ENCODE results near the gene WHRN.

WHRN gene

GRCh38 chr9:114446036-114446435 is 59.2 kb downstream of the WHRN start:
- DNase-seq, result no peak

DNA sequence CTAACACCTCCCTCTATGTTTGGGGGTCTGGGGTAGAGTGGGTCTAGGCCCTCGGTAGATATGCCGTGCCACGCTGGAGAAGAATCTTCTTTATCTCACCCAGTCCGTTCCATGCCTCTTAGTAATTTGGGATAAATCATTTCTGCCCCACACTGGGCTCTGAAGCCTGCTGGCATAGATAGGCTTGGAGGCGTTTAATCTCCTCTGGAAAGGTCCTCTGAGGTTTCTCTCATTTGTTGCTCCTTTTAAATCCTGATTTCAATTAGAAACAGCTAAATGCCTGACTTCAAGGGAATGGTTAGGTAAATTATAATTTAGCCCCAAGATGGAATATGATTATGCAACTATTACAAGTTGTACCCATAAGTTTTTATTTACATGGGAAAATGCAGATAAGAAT is 59.7 kb downstream of the WHRN start:
- DNase-seq, result no peak

DNA sequence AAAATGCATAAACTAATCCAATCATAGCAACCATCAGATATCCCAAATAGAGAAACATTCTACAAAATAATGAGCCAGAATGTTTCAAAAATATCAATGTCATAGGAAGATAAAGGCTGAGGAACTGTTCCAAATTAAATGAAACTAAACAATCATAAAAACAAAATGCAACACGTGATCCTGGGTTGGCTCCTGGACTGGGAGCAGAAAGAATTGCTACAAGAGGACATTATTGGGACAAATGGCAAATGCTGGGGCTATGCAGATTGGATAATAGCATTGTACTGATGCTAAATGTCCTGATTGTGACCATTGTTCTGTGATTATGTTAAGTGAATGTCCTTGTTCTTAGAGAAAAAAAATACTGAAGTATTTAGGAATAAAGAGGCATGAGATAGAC is 63.3 kb downstream of the WHRN start:
- DNase-seq, result no peak

- no peak for DNase-seq
Measured at GRCh38 chr9:114437401-114437893, 67.8 kb downstream of the WHRN start.

- DNase-seq, result no peak
Measured at GRCh38 chr9:114434878-114435311, 70.4 kb downstream of the WHRN start.

DNA sequence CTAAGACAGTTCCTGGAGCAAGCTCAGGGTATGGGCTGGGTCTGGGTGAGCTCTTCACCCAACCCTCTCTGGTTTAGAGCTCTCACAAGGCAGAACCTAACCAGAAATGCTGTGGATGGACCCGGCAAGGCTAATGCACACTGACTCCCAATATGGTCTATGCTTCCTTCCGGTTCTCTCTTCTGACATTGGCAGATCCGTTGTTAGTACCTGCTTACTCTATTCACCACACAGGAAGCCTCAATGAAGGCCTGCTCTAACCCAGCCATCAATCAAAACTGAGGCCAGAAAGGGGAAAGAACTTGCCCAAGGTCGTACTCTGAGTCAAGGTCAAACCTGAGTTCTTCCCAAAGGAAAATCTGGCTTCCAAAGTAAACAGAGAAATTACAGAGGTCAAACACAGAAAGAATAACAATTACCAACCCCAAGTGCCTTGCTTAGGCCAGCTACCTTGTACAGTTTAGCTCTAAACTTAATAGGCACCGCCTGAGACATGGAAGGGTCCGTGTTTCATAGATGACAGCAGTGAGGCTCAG is 71.5 kb downstream of the WHRN start:
- no peak for DNase-seq

DNA sequence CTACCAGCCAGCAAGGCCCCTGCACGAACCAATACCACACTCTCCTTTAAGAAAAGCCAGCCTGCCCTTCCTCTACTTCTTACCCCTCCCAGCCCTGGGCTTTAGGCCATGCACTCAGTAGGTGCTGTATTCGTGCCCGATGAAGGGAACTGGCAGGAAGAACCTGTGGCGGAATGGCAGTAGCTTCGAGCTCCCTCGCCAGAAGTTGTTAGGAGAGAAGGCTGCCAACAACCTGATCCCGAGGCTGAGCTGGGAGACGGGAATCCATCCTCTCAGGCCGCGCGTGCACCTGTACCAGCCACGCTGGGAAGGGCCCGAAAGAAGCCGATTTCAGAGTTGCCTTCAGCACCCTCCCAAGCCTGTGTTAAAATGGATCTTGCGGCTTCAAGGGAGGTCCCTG is 72.2 kb downstream of the WHRN start:
- no peak for DNase-seq

DNA sequence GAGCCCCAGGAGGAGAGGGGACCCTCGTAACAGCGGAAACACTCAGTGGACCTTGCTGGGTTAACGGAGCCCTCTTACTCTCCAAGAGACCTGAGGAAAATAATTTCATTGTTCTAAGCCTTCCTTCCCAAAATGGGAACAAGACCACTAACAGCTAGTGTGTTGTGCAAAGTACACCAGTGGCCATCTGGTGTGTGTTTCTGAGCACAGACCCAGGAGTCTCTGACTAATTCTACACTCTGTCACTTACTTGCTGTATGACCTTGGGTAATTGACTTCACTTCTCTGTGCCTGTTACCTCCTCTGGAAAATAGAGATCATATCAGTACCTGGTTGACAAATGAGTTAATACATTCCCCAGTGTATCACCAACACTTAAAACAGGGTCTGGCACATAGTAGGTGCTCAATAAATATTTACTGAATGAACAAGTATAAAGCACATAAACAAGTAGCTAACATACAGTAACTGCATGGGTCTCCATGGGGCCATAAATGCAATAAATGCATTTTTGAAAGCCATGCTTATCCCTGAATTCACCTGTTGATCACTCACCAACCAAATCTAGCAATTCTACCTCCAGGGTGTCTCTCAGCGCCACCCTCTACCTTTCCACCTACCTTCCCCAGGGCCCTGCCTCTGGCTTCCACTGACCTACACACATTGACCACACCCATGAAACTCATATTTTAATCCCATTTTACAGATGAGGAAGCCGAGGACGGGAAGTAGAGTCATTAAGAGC is 72.8 kb downstream of the WHRN start:
- no peak for DNase-seq

GRCh38 chr9:114431770-114432169 is 73.5 kb downstream of the WHRN start:
- DNase-seq, result no peak

- DNase-seq, result no peak
Measured at GRCh38 chr9:114431003-114431402, 74.3 kb downstream of the WHRN start.

- DNase-seq, result no peak
Measured at GRCh38 chr9:114430457-114430856, 74.8 kb downstream of the WHRN start.

- no peak for DNase-seq
Measured at GRCh38 chr9:114429488-114429887, 75.8 kb downstream of the WHRN start.

DNA sequence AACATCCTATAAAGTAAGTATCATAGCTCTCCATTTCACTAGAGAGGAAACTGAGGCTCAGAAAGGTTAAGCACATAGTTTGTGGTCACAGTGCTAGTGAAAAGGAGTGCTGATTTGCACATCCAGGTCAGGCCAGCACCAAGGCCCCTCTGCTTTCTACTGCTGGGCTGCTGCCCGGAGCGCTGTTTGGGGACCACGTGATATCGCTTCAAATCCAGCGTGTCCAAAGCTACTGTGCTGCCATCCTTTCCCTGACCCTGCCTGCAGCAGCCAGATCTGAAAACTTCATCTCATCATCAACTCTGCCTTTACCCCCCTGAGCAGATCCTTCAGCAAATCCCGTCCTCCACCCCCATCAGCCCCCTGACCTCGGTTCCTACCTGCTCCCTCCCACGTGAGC is 76.8 kb downstream of the WHRN start:
- no peak for DNase-seq

DNA sequence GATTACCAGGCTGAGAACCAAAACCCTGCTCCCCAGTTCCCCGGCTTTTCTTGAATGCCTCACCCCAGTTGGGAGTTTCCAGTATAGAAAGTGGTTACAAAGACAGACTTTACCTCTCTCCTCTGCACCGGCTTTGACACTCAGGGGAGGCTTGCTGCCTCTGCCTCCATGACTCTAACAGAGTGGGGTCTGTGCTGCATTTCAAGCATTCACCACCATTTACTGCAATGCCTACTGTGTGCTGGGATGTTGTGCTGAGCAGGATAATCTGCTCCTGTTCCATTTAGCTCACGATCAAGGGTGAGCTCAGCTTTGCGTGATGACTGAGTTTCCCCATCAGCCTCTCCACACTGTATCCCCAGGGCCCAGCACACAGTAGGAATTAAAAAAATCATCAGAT is 77.6 kb downstream of the WHRN start:
- no peak for DNase-seq

- no peak for DNase-seq
Measured at GRCh38 chr9:114426046-114426948, 79.0 kb downstream of the WHRN start.

GRCh38 chr9:114425126-114425525 is 80.1 kb downstream of the WHRN start:
- DNase-seq, result no peak

GRCh38 chr9:114424126-114424525 is 81.1 kb downstream of the WHRN start:
- DNase-seq, result no peak

- no peak for DNase-seq
Measured at GRCh38 chr9:114423181-114423580, 82.1 kb downstream of the WHRN start.

- DNase-seq, result no peak
Measured at GRCh38 chr9:114421147-114421546, 84.1 kb downstream of the WHRN start.

DNA sequence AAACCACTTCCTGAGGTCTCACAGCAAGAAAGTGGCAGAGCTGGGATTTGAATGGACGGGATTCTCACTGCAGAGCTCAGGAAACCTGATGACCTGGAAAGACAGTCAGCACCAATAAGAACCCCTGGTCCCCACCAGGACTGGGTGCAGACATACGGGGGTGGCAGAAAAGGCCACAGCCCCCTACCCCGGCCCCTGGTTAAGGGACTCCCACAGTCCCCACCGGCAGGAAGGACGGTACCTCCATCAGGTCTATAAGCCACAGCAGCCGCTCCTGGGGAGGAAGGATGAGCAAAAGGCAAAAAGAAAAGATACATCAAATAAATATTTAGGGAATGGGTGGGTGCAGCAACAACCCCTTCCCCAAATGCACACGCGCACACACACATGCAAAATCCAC is 85.5 kb downstream of the WHRN start:
- no peak for DNase-seq

GRCh38 chr9:114418053-114418452 is 87.2 kb downstream of the WHRN start:
- DNase-seq, result no peak

- no peak for DNase-seq
Measured at GRCh38 chr9:114417511-114417910, 87.8 kb downstream of the WHRN start.

GRCh38 chr9:114416906-114417305 is 88.4 kb downstream of the WHRN start:
- DNase-seq, result no peak

- DNase-seq, result no peak
Measured at GRCh38 chr9:114416290-114416689, 89.0 kb downstream of the WHRN start.

Data from cortex of kidney (tissue), 1 donor.